Activated naive CD4-positive, alpha-beta T cell treated with anti-CD3 and anti-CD28 coated beads, Interleukin-2, amount 50 U/mL, for 24 hours (primary cell): ENCODE results near the gene PSENEN.

ENCODE experiments used
- H3K27ac Mint-ChIP-seq: one replicate; pipeline ENCODE4 v1.8.0; 2021; ENCODE audit warnings: mild to moderate bottlenecking, mixed read lengths
- H3K27me3 Mint-ChIP-seq: one replicate; pipeline ENCODE4 v1.8.0; 2021; ENCODE audit warnings: mixed read lengths
- H3K36me3 Mint-ChIP-seq: one replicate; pipeline ENCODE4 v1.8.0; 2021; ENCODE audit warnings: mixed read lengths
- H3K4me1 Mint-ChIP-seq: one replicate; pipeline ENCODE4 v1.8.0; 2021; ENCODE audit warnings: mixed read lengths
- H3K4me3 Mint-ChIP-seq: one replicate; pipeline ENCODE4 v1.8.0; 2021; ENCODE audit warnings: mild to moderate bottlenecking, mixed read lengths
- H3K9me3 Mint-ChIP-seq: one replicate; pipeline ENCODE4 v1.8.0; 2021; ENCODE audit warnings: mixed read lengths

Gene PSENEN

GRCh38 chr19:35727053-35727955 lies 18.1 kb upstream of the PSENEN start:
- H3K27ac Mint-ChIP-seq = no peak overlapping the region
- no peaks in the 10 kb centered on the region for H3K9me3 Mint-ChIP-seq
- H3K36me3 Mint-ChIP-seq = peaks cover 17% of the 10 kb centered on the region
- H3K4me3 Mint-ChIP-seq = no peak overlapping the region
- peaks cover 4% of the 10 kb centered on the region for H3K4me1 Mint-ChIP-seq
- H3K27me3 Mint-ChIP-seq = no peaks in the 10 kb centered on the region

DNA sequence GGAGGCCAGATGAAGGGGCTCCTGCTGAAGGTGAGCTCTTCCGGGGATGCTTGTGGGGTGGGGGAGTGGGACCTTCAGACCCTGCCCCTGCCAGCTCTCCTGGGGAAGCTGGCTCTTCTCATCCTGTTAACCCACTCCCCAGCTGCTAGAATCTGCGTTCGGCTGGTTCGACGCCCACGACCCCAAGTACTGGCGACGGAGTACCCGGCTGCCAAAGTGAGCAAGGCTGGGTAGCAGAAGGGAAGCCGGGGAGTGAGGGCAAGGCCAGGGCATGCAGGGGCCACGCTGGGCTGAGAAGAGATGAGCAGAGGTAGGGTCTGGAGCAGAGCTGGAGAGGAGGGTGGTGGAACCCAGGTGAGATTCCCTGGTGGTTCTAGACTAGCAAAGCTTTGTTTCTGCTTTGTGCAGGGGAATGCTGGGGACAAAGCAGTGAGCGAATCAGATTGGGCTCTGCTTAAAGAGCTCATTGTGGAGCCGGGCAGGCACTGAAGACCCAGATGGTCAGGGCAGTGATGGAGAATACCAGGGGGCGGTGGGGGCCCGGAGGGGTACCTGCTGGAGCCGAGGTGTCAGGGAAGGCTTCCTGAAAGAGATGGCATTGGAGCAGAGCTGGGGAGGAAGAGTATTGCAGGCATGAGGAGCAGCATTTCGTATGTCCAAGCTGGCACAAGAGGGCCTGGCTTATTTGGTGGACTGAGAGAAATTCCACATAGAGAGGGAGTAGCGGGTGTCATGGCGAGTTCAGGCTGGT lies 17.3 kb upstream of the PSENEN start:
- no peak overlapping the region for H3K27ac Mint-ChIP-seq
- H3K27me3 Mint-ChIP-seq = no peaks in the 10 kb centered on the region
- peaks cover 4% of the 10 kb centered on the region for H3K4me1 Mint-ChIP-seq
- peaks cover 17% of the 10 kb centered on the region for H3K36me3 Mint-ChIP-seq
- no peaks in the 10 kb centered on the region for H3K9me3 Mint-ChIP-seq
- H3K4me3 Mint-ChIP-seq = no peak overlapping the region

DNA sequence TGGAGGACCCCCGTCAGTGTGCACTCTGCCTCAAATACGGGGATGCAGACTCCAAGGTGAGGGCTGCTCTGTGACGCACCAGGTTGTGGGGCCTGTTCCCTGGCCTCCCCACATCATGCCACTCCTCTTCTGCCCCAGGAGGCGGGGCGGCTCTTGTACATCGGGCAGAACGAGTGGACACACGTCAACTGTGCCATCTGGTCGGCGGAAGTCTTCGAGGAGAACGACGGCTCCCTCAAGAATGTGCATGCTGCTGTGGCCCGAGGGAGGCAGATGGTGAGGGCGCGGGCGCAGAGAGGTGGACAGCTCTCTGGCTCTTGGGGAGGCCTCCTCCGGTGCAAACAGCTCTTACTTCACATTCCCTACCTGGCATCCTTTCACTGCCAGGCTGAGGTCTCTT lies 16.4 kb upstream of the PSENEN start:
- H3K27me3 Mint-ChIP-seq = no peaks in the 10 kb centered on the region
- H3K36me3 Mint-ChIP-seq = peaks cover 17% of the 10 kb centered on the region
- H3K27ac Mint-ChIP-seq = no peak overlapping the region
- H3K9me3 Mint-ChIP-seq = no peaks in the 10 kb centered on the region
- H3K4me1 Mint-ChIP-seq = peaks cover 4% of the 10 kb centered on the region
- no peak overlapping the region for H3K4me3 Mint-ChIP-seq

- no peaks in the 10 kb centered on the region for H3K27me3 Mint-ChIP-seq
- no peak overlapping the region for H3K4me3 Mint-ChIP-seq
- no peaks in the 10 kb centered on the region for H3K9me3 Mint-ChIP-seq
- H3K36me3 Mint-ChIP-seq = peaks cover 14% of the 10 kb centered on the region
- no peak overlapping the region for H3K27ac Mint-ChIP-seq
- H3K4me1 Mint-ChIP-seq = peaks cover 7% of the 10 kb centered on the region
Observed at GRCh38 chr19:35729763-35730162, 15.7 kb upstream of the PSENEN start.

DNA sequence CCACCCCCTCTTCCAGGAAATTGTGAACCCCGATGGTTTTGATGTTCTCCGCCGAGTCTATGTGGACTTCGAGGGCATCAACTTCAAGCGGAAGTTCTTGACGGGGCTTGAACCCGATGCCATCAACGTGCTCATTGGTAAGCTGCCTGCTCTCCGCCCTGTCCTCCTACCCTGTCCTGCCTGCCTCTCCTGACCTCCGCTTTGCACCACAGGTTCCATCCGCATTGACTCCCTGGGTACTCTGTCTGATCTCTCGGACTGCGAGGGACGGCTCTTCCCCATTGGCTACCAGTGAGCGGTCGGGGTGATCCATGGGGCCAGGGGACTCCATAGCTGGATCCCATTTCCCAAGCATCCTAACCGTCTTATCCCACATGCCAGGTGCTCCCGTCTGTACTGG lies 15.1 kb upstream of the PSENEN start:
- Mint-ChIP-seq H3K4me3 (no peak overlapping the region), H3K9me3 (no peaks in the 10 kb centered on the region), H3K27me3 (no peaks in the 10 kb centered on the region), H3K36me3 (peaks cover 14% of the 10 kb centered on the region), H3K4me1 (peaks cover 7% of the 10 kb centered on the region), H3K27ac (no peak overlapping the region)

DNA sequence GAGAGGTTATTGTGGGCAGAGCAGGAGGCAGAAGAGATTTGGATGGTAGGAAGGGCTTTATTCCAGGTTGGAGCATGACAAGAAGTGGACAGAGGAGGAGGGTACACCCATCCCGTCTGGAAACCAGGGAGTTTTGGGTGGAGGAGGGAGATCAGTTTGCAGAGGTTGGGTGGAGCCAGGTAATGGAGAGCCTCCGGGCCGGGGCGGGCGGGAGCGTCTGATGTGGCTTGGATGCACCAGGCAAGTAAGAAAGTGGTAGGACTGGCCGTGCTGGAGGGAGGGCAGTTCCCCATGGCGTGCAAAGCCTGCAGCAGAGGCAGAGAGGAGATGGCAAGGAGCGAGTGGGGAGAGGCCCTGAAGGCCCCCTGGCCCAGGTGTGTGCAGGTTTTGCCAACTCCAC lies 14.1 kb upstream of the PSENEN start:
- Mint-ChIP-seq H3K27me3 (no peaks in the 10 kb centered on the region), H3K9me3 (no peaks in the 10 kb centered on the region), H3K27ac (no peak overlapping the region), H3K4me1 (peaks cover 13% of the 10 kb centered on the region), H3K4me3 (no peak overlapping the region), H3K36me3 (peaks cover 17% of the 10 kb centered on the region)

DNA sequence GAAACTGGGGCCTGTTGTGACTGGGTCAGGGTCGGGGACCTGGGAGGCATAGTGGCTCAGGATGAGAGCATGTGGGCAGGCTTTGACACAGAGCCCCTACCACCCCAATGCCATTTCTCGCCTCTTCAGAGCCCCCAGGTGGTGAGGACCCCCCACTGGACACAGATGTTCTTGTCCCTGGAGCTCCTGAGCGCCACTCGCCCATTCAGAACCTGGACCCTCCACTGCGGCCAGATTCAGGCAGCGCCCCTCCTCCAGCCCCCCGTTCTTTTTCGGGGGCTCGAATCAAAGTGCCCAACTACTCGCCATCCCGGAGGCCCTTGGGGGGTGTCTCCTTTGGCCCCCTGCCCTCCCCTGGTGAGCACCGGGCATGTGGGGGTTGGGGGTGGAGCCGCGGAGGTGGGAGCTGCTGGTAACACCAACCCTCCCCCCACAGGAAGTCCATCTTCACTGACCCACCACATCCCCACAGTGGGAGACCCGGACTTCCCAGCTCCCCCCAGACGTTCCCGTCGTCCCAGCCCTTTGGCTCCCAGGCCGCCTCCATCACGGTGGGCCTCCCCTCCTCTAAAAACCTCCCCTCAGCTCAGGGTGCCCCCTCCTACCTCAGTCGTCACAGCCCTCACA lies 13.6 kb upstream of the PSENEN start:
- peaks cover 19% of the 10 kb centered on the region for H3K4me1 Mint-ChIP-seq

GRCh38 chr19:35732540-35733179 lies 12.8 kb upstream of the PSENEN start:
- no peaks in the 10 kb centered on the region for H3K27me3 Mint-ChIP-seq
- no peak overlapping the region for H3K27ac Mint-ChIP-seq
- H3K4me3 Mint-ChIP-seq = no peak overlapping the region
- peaks cover 26% of the 10 kb centered on the region for H3K4me1 Mint-ChIP-seq
- peaks cover 15% of the 10 kb centered on the region for H3K36me3 Mint-ChIP-seq
- no peaks in the 10 kb centered on the region for H3K9me3 Mint-ChIP-seq

More for the DNA sequence above, 13.6 kb upstream of the PSENEN start:
- Mint-ChIP-seq H3K9me3 (no peaks in the 10 kb centered on the region), H3K27me3 (no peaks in the 10 kb centered on the region), H3K27ac (no peak overlapping the region), H3K36me3 (peaks cover 16% of the 10 kb centered on the region), H3K4me3 (no peak overlapping the region)

DNA sequence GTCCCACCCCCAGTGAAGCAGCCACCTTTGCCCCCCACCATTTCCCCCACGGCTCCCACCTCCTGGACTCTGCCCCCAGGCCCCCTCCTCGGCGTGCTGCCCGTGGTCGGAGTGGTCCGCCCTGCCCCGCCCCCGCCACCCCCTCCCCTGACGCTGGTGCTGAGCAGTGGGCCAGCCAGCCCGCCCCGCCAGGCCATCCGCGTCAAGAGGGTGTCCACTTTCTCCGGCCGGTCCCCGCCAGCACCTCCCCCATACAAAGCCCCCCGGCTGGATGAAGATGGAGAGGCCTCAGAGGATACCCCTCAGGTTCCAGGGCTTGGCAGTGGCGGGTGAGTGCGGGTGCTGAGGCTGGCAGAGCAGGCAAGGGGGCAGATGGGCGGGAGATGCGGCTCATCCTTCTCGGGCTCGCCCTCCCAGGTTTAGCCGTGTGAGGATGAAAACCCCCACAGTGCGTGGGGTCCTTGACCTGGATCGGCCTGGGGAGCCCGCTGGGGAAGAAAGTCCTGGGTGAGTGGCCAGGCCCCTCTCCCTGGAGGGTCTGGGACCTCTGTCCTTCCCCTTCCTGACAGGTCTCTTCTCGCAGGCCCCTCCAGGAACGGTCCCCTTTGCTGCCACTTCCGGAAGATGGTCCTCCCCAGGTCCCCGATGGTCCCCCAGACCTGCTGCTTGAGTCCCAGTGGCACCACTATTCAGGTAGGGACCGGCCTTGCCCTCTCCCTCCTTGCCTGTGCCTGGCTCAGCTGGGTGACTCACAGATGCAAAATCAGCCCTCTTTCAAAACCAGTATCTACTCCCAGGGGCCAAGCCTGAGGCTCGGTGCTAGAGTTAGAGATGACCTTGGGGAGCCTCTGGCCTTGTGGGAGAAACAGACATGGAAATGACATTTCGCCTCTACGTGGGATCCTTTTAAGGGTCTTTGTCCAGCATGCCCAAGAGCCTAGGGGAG lies 12.0 kb upstream of the PSENEN start:
- H3K27me3 Mint-ChIP-seq = no peaks in the 10 kb centered on the region
- peaks cover 27% of the 10 kb centered on the region for H3K4me1 Mint-ChIP-seq
- peaks cover 13% of the 10 kb centered on the region for H3K36me3 Mint-ChIP-seq
- no peak overlapping the region for H3K27ac Mint-ChIP-seq
- no peak overlapping the region for H3K4me3 Mint-ChIP-seq
- no peaks in the 10 kb centered on the region for H3K9me3 Mint-ChIP-seq

DNA sequence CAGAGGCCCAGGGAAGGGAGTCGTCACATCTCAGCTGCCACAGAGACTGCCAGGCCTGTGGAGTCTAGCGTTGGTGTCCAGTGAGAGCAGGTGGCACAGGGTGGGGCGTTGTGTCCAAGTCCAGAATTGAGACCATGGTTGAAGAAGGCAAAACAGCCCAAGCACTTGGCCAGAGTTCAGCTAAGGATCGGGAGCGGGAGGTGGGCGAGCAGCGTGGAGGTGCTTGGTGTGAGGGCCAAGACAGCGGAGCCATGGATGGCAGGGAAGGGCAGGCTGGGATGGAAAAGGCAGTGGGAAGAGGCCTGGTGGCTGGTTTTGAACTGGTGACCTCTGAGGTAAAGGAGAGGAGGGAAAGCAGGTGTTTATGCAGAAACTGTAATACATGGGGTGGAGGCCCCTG lies 11.2 kb upstream of the PSENEN start:
- Mint-ChIP-seq H3K27ac (no peak overlapping the region), H3K4me3 (no peak overlapping the region), H3K9me3 (no peaks in the 10 kb centered on the region), H3K4me1 (peaks cover 30% of the 10 kb centered on the region), H3K36me3 (peaks cover 13% of the 10 kb centered on the region), H3K27me3 (no peaks in the 10 kb centered on the region)

- Mint-ChIP-seq H3K9me3 (no peaks in the 10 kb centered on the region), H3K27me3 (no peaks in the 10 kb centered on the region), H3K36me3 (peaks cover 13% of the 10 kb centered on the region), H3K27ac (peak overlapping the region; percentile 61), H3K4me1 (peaks cover 35% of the 10 kb centered on the region), H3K4me3 (no peak overlapping the region)
Observed at GRCh38 chr19:35734889-35735288, 10.6 kb upstream of the PSENEN start.

GRCh38 chr19:35736913-35737886 lies 8.3 kb upstream of the PSENEN start:
- no peak overlapping the region for H3K4me3 Mint-ChIP-seq

GRCh38 chr19:35738021-35738886 lies 7.2 kb upstream of the PSENEN start:
- Mint-ChIP-seq H3K4me1 (peaks cover 55% of the 10 kb centered on the region), H3K4me3 (no peak overlapping the region), H3K36me3 (peaks cover 4% of the 10 kb centered on the region), H3K27ac (no peak overlapping the region), H3K9me3 (no peaks in the 10 kb centered on the region), H3K27me3 (no peaks in the 10 kb centered on the region)

More at GRCh38 chr19:35736913-35737886, 8.3 kb upstream of the PSENEN start:
- H3K27ac Mint-ChIP-seq = no peak overlapping the region
- H3K9me3 Mint-ChIP-seq = no peaks in the 10 kb centered on the region
- H3K4me1 Mint-ChIP-seq = peaks cover 48% of the 10 kb centered on the region
- peaks cover 2% of the 10 kb centered on the region for H3K36me3 Mint-ChIP-seq
- H3K27me3 Mint-ChIP-seq = no peaks in the 10 kb centered on the region
